H1 (cell line): ENCODE data around the gene ADPRS. TPM values are rescaled to one million over a fixed set of nuclear protein-coding genes. Genes with fewer than 3 reads are reported as not detected.

ENCODE experiments used
- CTCF ChIA-PET: fragments of 300-600 bp; sonication (Branson Sonifier 250); formaldehyde crosslinking; loops from one replicate; lab custom pipeline; 2021; ENCODE audit not compliant: partially characterized antibody; lab: Charles Lee
- POLR2A ChIA-PET: fragments of 300-600 bp; sonication (Branson Sonifier 250); formaldehyde crosslinking; loops from one replicate; lab custom pipeline; 2021; ENCODE audit warnings: inconsistent platforms; ENCODE audit not compliant: partially characterized antibody; lab: Charles Lee
- DNase-seq, 2 experiments: peaks; one replicate each; pipeline versions ENCODE4 v3.0.0 to v3.0.0-alpha.2; 2010 to 2022; ENCODE audit warnings: low spot score in 2 of 2, low read depth in 1 of 2, mixed read lengths in 1 of 2
- FAIRE-seq: peaks from 2 replicates; lab custom pipeline; 2011; peaks lifted over from hg19 to GRCh38; lab: Jason Lieb, UNC
- H2AFZ ChIP-seq: 2 replicates; pipeline ENCODE4 v1.8.1; 2012; ENCODE audit warnings: low read length, inconsistent platforms
- H2AK5ac ChIP-seq: 2 replicates; pipeline ENCODE4 v1.6.1; 2013; ENCODE audit warnings: low read depth, low read length
- H2BK120ac ChIP-seq: replicated peaks from 2 replicates; pipeline ENCODE3; 2013; ENCODE audit warnings: low read depth, low read length, inconsistent platforms
- H2BK12ac ChIP-seq: 2 replicates; pipeline ENCODE4 v1.6.1; 2013; ENCODE audit warnings: low read depth, low read length
- H2BK15ac ChIP-seq: 2 replicates; pipeline ENCODE4 v1.6.1; 2013; ENCODE audit warnings: low read length
- H2BK20ac ChIP-seq: 2 replicates; pipeline ENCODE4 v1.6.1; 2013; ENCODE audit warnings: low read length
- H2BK5ac ChIP-seq: 2 replicates; pipeline ENCODE4 v1.6.1; 2013; ENCODE audit warnings: low read depth, low read length
- H3K14ac ChIP-seq: 2 replicates; pipeline ENCODE4 v1.6.1; 2013; ENCODE audit warnings: inconsistent platforms; ENCODE audit not compliant: insufficient read length
- H3K18ac ChIP-seq: 2 replicates; pipeline ENCODE4 v1.6.1; 2013; ENCODE audit warnings: low read length; ENCODE audit errors: extremely low read depth
- H3K23ac ChIP-seq: 2 replicates; pipeline ENCODE4 v1.6.1; 2013; ENCODE audit warnings: inconsistent platforms; ENCODE audit not compliant: insufficient read length
- H3K23me2 ChIP-seq: 2 replicates; pipeline ENCODE4 v1.6.1; 2013; ENCODE audit warnings: low read depth, low read length
- H3K27ac ChIP-seq: 2 replicates; pipeline ENCODE4 v1.6.1; 2011; ENCODE audit warnings: low read depth, low read length, inconsistent platforms
- H3K27me3 ChIP-seq, 4 experiments: replicated peaks in 1 of 4; 1 replicate in 1 of 4; 2 replicates in 3 of 4; pipeline versions ENCODE4 v1.6.1 to v1.8.1; 2011 to 2013; ENCODE audit warnings: low read length in 3 of 4, mild to moderate bottlenecking in 3 of 4, inconsistent platforms in 2 of 4, mixed read lengths in 2 of 4, moderate library complexity in 1 of 4; ENCODE audit not compliant: control insufficient read depth in 3 of 4, insufficient read depth in 3 of 4; ENCODE audit errors: extremely low read depth in 1 of 4
- H3K36me3 ChIP-seq, 4 experiments: 2 replicates each; pipeline versions ENCODE4 v1.6.1 to v1.8.1; 2011 to 2013; ENCODE audit warnings: mild to moderate bottlenecking in 4 of 4, low read length in 3 of 4, moderate library complexity in 2 of 4, control low read depth in 1 of 4, inconsistent platforms in 1 of 4; ENCODE audit not compliant: insufficient read depth in 4 of 4, control insufficient read depth in 2 of 4
- H3K4ac ChIP-seq: replicated peaks from 2 replicates; pipeline ENCODE3; 2013; ENCODE audit warnings: low read length, low read depth, mixed read lengths, inconsistent platforms; ENCODE audit not compliant: insufficient read length
- H3K4me1 ChIP-seq, 4 experiments: replicated peaks in 1 of 4; 1 replicate in 1 of 4; 2 replicates in 3 of 4; pipeline versions ENCODE4 v1.6.1 to v1.8.1; 2011 to 2013; ENCODE audit warnings: low read length in 3 of 4, inconsistent platforms in 2 of 4, mixed read lengths in 1 of 4; ENCODE audit not compliant: insufficient read depth in 4 of 4, control insufficient read depth in 3 of 4
- H3K4me2 ChIP-seq, 2 experiments: 2 replicates each; pipeline versions ENCODE4 v1.6.1 to v1.8.1; 2011 to 2013; ENCODE audit warnings: low read depth in 2 of 2, low read length in 2 of 2, control low read depth in 1 of 2, inconsistent platforms in 1 of 2, mild to moderate bottlenecking in 1 of 2; ENCODE audit not compliant: insufficient read depth in 1 of 2
- H3K4me3 ChIP-seq, 4 experiments: fragments of 200-600, 300-600 bp in 1 of 4; sonication (generic), shearing (Covaris generic), sonication (Bioruptor Twin) in 1 of 4; 2 replicates each; pipeline versions ENCODE4 v1.5.1 to v1.8.1; 2011 to 2016; ENCODE audit warnings: low read length in 4 of 4, low read depth in 3 of 4, control low read depth in 2 of 4, inconsistent platforms in 2 of 4, mild to moderate bottlenecking in 2 of 4, mixed read lengths in 1 of 4, moderate library complexity in 1 of 4; ENCODE audit not compliant: insufficient read depth in 2 of 4; ENCODE audit errors: extremely low read depth in 1 of 4
- H3K56ac ChIP-seq: replicated peaks from 2 replicates; pipeline ENCODE3; 2013; ENCODE audit warnings: low read depth, mild to moderate bottlenecking, mixed read lengths, low read length, inconsistent platforms; ENCODE audit not compliant: insufficient read length
- H3K79me1 ChIP-seq: 2 replicates; pipeline ENCODE4 v1.6.1; 2013; ENCODE audit warnings: low read depth, low read length, control low read depth
- H3K79me2 ChIP-seq, 2 experiments: 2 replicates each; pipeline versions ENCODE4 v1.6.1 to v1.8.1; 2012 to 2013; ENCODE audit warnings: low read length in 2 of 2, mild to moderate bottlenecking in 2 of 2, inconsistent platforms in 1 of 2; ENCODE audit not compliant: insufficient read depth in 2 of 2, control insufficient read depth in 1 of 2
- H3K9ac ChIP-seq, 4 experiments: replicated peaks in 1 of 4; 1 replicate in 1 of 4; 2 replicates in 3 of 4; pipeline versions ENCODE4 v1.6.1 to v1.8.1; 2011 to 2013; ENCODE audit warnings: low read depth in 3 of 4, low read length in 3 of 4, control low read depth in 2 of 4, mild to moderate bottlenecking in 2 of 4, moderate library complexity in 2 of 4, inconsistent platforms in 1 of 4; ENCODE audit errors: extremely low read depth in 1 of 4
- H3K9me3 ChIP-seq, 2 experiments: 2 replicates each; pipeline versions ENCODE4 v1.6.1 to v1.8.1; 2012 to 2013; ENCODE audit warnings: mild to moderate bottlenecking in 2 of 2, moderate library complexity in 2 of 2, control low read depth in 1 of 2, inconsistent platforms in 1 of 2, low read depth in 1 of 2, low read length in 1 of 2, mixed read lengths in 1 of 2; ENCODE audit not compliant: insufficient read depth in 2 of 2
- H4K20me1 ChIP-seq, 2 experiments: replicated peaks in 1 of 2; 2 replicates each; pipeline versions ENCODE3 to v1.8.1; 2011 to 2013; ENCODE audit warnings: inconsistent platforms in 2 of 2, low read length in 2 of 2, mild to moderate bottlenecking in 1 of 2; ENCODE audit not compliant: insufficient read depth in 2 of 2, control insufficient read depth in 1 of 2
- H4K5ac ChIP-seq: 2 replicates; pipeline ENCODE4 v1.6.1; 2013; ENCODE audit warnings: low read length, low read depth, mixed read lengths, inconsistent platforms; ENCODE audit not compliant: insufficient read length
- H4K8ac ChIP-seq: 2 replicates; pipeline ENCODE4 v1.8.0; 2013; ENCODE audit warnings: mild to moderate bottlenecking, moderate library complexity, low read length, inconsistent platforms; ENCODE audit not compliant: insufficient read depth; ENCODE audit errors: extremely low read depth
- H4K91ac ChIP-seq: replicated peaks from 2 replicates; pipeline ENCODE3; 2013; ENCODE audit warnings: low read length, mixed read lengths, inconsistent platforms; ENCODE audit not compliant: insufficient read length
- KDM4A ChIP-seq: IDR thresholded peaks from one replicate; pipeline ENCODE4 v1.7.1; 2012; ENCODE audit warnings: low read depth, mild to moderate bottlenecking, moderate library complexity, low read length, inconsistent platforms; ENCODE audit not compliant: severe bottlenecking
- POLR2A ChIP-seq, 2 experiments: IDR thresholded peaks; 1 replicate in 1 of 2; 2 replicates in 1 of 2; pipeline ENCODE4 v1.6.1; 2011; ENCODE audit warnings: low read depth in 2 of 2, low read length in 2 of 2, mild to moderate bottlenecking in 2 of 2; ENCODE audit errors: control extremely low read depth in 1 of 2
- SP4 ChIP-seq: IDR thresholded peaks from 2 replicates; pipeline ENCODE4 v1.6.1; 2012; ENCODE audit warnings: low read length, inconsistent platforms
- WGBS, 2 experiments: shearing (Covaris generic) in 1 of 2; methylation state at CpG; one replicate each; pipeline versions ENCODE4 v1.1.6 to v1.1.7; 2013 to 2015; ENCODE audit warnings: low lambda C conversion rate in 2 of 2, mixed read lengths in 2 of 2, inconsistent platforms in 1 of 2, low coverage in 1 of 2, missing lambda C conversion rate in 1 of 2; ENCODE audit not compliant: insufficient replicate concordance in 2 of 2, insufficient coverage in 1 of 2, insufficient read length in 1 of 2; ENCODE audit errors: extremely low coverage in 1 of 2, missing lambda C conversion rate in 1 of 2; 5-methylcytosine and 5-hydroxymethylcytosine counted together
- polyA plus RNA-seq, 7 experiments: library from polyadenylated mRNA; depleted of rRNA in 3 of 7; stranded (reverse) in 5 of 7; unstranded in 2 of 7; fragments of >200 nt in 5 of 7; fragments of 200-250 nt in 2 of 7; gene quantifications; 1 replicate in 5 of 7; 2 replicates in 1 of 7; 4 replicates in 1 of 7; pipeline versions ENCODE4 v1.2.1 to v1.2.3, GENCODE V29; 2011 to 2013; ENCODE audit warnings: missing spikeins in 2 of 7, mixed read lengths in 2 of 7
- total RNA-seq: library from RNA; stranded (reverse); fragmentation: NEBNext Ultra II Directional; extraction: Animal tissue kit (Norgen Biotek cat#: 25700); gene quantifications from 2 replicates; pipeline ENCODE4 v1.2.1, GENCODE V29; 2021

Gene ADPRS
- total and polyA plus RNA-seq, 2 of the 8 experiments (the other 6 are each of a cell fraction or from before 2014, with no cell fraction given): 22.9 to 38.1 TPM

- CTCF ChIA-PET: interaction anchor here (1.4 to 4.0 kb wide), 2 partner anchors 12 to 171 kb away, joined by 5 to 38 read pairs; no protein-coding TSS in a partner anchor
- Histone ChIP-seq H2BK15ac (no peak overlapping the region), H3K36me3 (no peaks in the 10 kb centered on the region), H3K23ac (no peak overlapping the region), H3K4me3 (peak overlapping the region; percentile 22 to 72 (median 64)), H3K56ac (no peak overlapping the region), H2BK5ac (peak overlapping the region; percentile 35; the same call in 1 of the 2 replicates), H3K4me2 (peak overlapping the region; percentile 55 to 79), H2BK20ac (no peak overlapping the region), H4K20me1 (peaks cover 0 to 4% of the 10 kb centered on the region in 2 experiments)
- TF ChIP-seq POLR2A (IDR thresholded peaks at IDR 0.05; ENCODE audit: control extremely low read depth in 1 of 2, low read depth in 2 of 2, low read length in 2 of 2) (0 out of 3 replicates have a peak, but pooled peaks of 1 of the 2 experiments have one; percentile 1), KDM4A (peak; percentile 2), SP4 (no peak)
- TF ChIP-seq, all 59 proteins: peak for 2
- H2BK120ac ChIP-seq: no peak overlapping the region
- FAIRE-seq (no peak), DNase-seq (peak in 1 of 2 experiments; percentile 55)
- H3K14ac ChIP-seq: no peak overlapping the region
- WGBS, 2 experiments: 65% methylated on average over 19 of the region's 19 CpGs; no CpG with 5 or more reads in 1 of the 2 experiments
- H3K18ac ChIP-seq: no peak overlapping the region
- H4K5ac ChIP-seq: no peak overlapping the region
- no peak overlapping the region for H3K4ac ChIP-seq
- peaks cover 11% of the 10 kb centered on the region; the same call in 1 of the 2 replicates for H3K23me2 ChIP-seq
- H3K79me2 ChIP-seq: peaks cover 0 to 5% of the 10 kb centered on the region in 2 experiments; a peak in 2 of 4 replicates
- peak overlapping the region; percentile 33; the same call in 1 of the 2 replicates for H3K27ac ChIP-seq
- peaks cover 0 to 3% (median 0%) of the 10 kb centered on the region in 4 experiments; a peak in 2 of 7 replicates for H3K27me3 ChIP-seq
- POLR2A ChIA-PET: interaction anchor here (0.9 to 1.5 kb wide), 3 partner anchors 11 to 64 kb away, joined by 3 to 4 read pairs (median 4); partner anchors contain the start of gene TRAPPC3
- peaks cover 1% of the 10 kb centered on the region; the same call in 1 of the 2 replicates for H3K79me1 ChIP-seq
- H3K4me1 ChIP-seq: peaks cover 0 to 17% (median 11%) of the 10 kb centered on the region in 4 experiments; a peak in 5 of 7 replicates
- H4K8ac ChIP-seq: peak overlapping the region; percentile 11
- H3K9me3 ChIP-seq: no peaks in the 10 kb centered on the region
- no peak overlapping the region for H4K91ac ChIP-seq
- no peak overlapping the region for H2BK12ac ChIP-seq
- peak overlapping the region in 2 of 4 experiments; percentile 71 to 73; a peak in 3 of 7 replicates for H3K9ac ChIP-seq
- H2AK5ac ChIP-seq: no peak overlapping the region
- H2AFZ ChIP-seq: no peak overlapping the region
Observed at GRCh38 chr1:36084497-36085115, 4.1 kb upstream of the ADPRS start.
